GM19193 (cell line): ENCODE measurements around the gene HES3.

Experiments used
- POLR2A ChIP-seq: IDR thresholded peaks from 4 replicates; pipeline ENCODE4 v1.6.1; 2011; ENCODE audit not compliant: insufficient read depth, insufficient read length; ENCODE audit errors: extremely low read depth

Gene HES3

GRCh38 chr1:6260961-6261614, 17.1 kb downstream of the HES3 start, which contains the start of gene GPR153:
TSS of gene GPR153 (minus strand) at chr1:6261098. CDS start at chr1:6254905, 6,193 bp downstream.
- no peak for TF ChIP-seq POLR2A

GRCh38 chr1:6261615-6261995, 17.6 kb downstream of the HES3 start:
- TF ChIP-seq POLR2A = no peak

GRCh38 chr1:6262555-6263420, 18.8 kb downstream of the HES3 start:
- TF ChIP-seq POLR2A = no peak

GRCh38 chr1:6263716-6264115, 19.7 kb downstream of the HES3 start:
- TF ChIP-seq POLR2A = no peak

- no peak for TF ChIP-seq POLR2A
Measured at GRCh38 chr1:6265151-6265550, 21.2 kb downstream of the HES3 start.

GRCh38 chr1:6266641-6267040, 22.7 kb downstream of the HES3 start:
- no peak for TF ChIP-seq POLR2A

- TF ChIP-seq POLR2A = no peak
Measured at GRCh38 chr1:6267686-6268322, 23.8 kb downstream of the HES3 start.

GRCh38 chr1:6268415-6268814, 24.4 kb downstream of the HES3 start:
- no peak for TF ChIP-seq POLR2A

GRCh38 chr1:6269296-6269695, 25.3 kb downstream of the HES3 start:
- no peak for TF ChIP-seq POLR2A

GRCh38 chr1:6269720-6270400, 25.9 kb downstream of the HES3 start:
- TF ChIP-seq POLR2A = no peak

- TF ChIP-seq POLR2A = no peak
Measured at GRCh38 chr1:6270401-6270800, 26.4 kb downstream of the HES3 start.

- TF ChIP-seq POLR2A = no peak
Measured at GRCh38 chr1:6271006-6271405, 27.0 kb downstream of the HES3 start.

- no peak for TF ChIP-seq POLR2A
Measured at GRCh38 chr1:6271554-6271953, 27.6 kb downstream of the HES3 start.

- TF ChIP-seq POLR2A = no peak
Measured at GRCh38 chr1:6272452-6272851, 28.5 kb downstream of the HES3 start.

- no peak for TF ChIP-seq POLR2A
Measured at GRCh38 chr1:6272868-6273267, 28.9 kb downstream of the HES3 start.

GRCh38 chr1:6273380-6273891, 29.5 kb downstream of the HES3 start:
- TF ChIP-seq POLR2A = no peak

GRCh38 chr1:6274102-6274501, 30.1 kb downstream of the HES3 start:
- no peak for TF ChIP-seq POLR2A
